HEK293 (cell line): ENCODE results near the gene MBP.
A peak's percentile ranks its signal among the peaks of the same experiment; 100 is the strongest.

ENCODE experiments used
- GLIS1 ChIP-seq: fragments of 450-650 bp; formaldehyde crosslinking; IDR thresholded peaks from 2 replicates; pipeline ENCODE4 v1.5.1; 2016; ENCODE audit warnings: missing biosample characterization, missing genetic modification characterization
- GLIS2 ChIP-seq: fragments of 450-650 bp; formaldehyde crosslinking; IDR thresholded peaks from 2 replicates; pipeline ENCODE4 v1.5.1; 2016; ENCODE audit warnings: missing biosample characterization, missing genetic modification characterization
- IKZF3 ChIP-seq: fragments of 450-650 bp; IDR thresholded peaks from 2 replicates; pipeline ENCODE4 v1.5.0; 2018; ENCODE audit warnings: missing biosample characterization, mild to moderate bottlenecking, missing genetic modification characterization, moderate library complexity
- MZF1 ChIP-seq: fragments of 450-650 bp; formaldehyde crosslinking; IDR thresholded peaks from 2 replicates; pipeline ENCODE4 v1.5.1; 2017; ENCODE audit warnings: missing biosample characterization, missing genetic modification characterization, borderline replicate concordance
- RBAK ChIP-seq: fragments of 450-650 bp; formaldehyde crosslinking; IDR thresholded peaks from 2 replicates; pipeline ENCODE4 v1.5.1; 2016; ENCODE audit warnings: missing biosample characterization, missing genetic modification characterization
- ZEB2 ChIP-seq: fragments of 450-650 bp; formaldehyde crosslinking; IDR thresholded peaks from 2 replicates; pipeline ENCODE4 v1.5.1; 2016; ENCODE audit warnings: missing biosample characterization, missing genetic modification characterization
- ZFP3 ChIP-seq: fragments of 450-650 bp; formaldehyde crosslinking; IDR thresholded peaks from 2 replicates; pipeline ENCODE4 v1.5.1; 2016; ENCODE audit warnings: low read depth, missing biosample characterization, missing genetic modification characterization
- ZIC2 ChIP-seq: fragments of 450-650 bp; formaldehyde crosslinking; IDR thresholded peaks from 2 replicates; pipeline ENCODE4 v1.5.1; 2016; ENCODE audit warnings: missing biosample characterization, missing genetic modification characterization
- ZNF10 ChIP-seq: fragments of 450-650 bp; formaldehyde crosslinking; IDR thresholded peaks from 2 replicates; pipeline ENCODE4 v1.5.1; 2017; ENCODE audit warnings: missing biosample characterization, missing genetic modification characterization
- ZNF133 ChIP-seq: fragments of 450-650 bp; formaldehyde crosslinking; IDR thresholded peaks from 2 replicates; pipeline ENCODE4 v1.5.1; 2016; ENCODE audit warnings: missing biosample characterization, missing genetic modification characterization
- ZNF138 ChIP-seq: fragments of 450-650 bp; formaldehyde crosslinking; IDR thresholded peaks from 2 replicates; pipeline ENCODE4 v1.5.1; 2016; ENCODE audit warnings: missing biosample characterization, missing genetic modification characterization, borderline replicate concordance
- ZNF155 ChIP-seq: fragments of 450-650 bp; formaldehyde crosslinking; IDR thresholded peaks from 2 replicates; pipeline ENCODE4 v1.5.1; 2016; ENCODE audit warnings: missing biosample characterization, missing genetic modification characterization
- ZNF169 ChIP-seq: fragments of 450-650 bp; formaldehyde crosslinking; IDR thresholded peaks from 2 replicates; pipeline ENCODE4 v1.5.1; 2016; ENCODE audit warnings: missing biosample characterization, missing genetic modification characterization
- ZNF23 ChIP-seq: fragments of 450-650 bp; formaldehyde crosslinking; IDR thresholded peaks from 2 replicates; pipeline ENCODE4 v1.5.1; 2016; ENCODE audit warnings: missing biosample characterization, missing genetic modification characterization, borderline replicate concordance
- ZNF37A ChIP-seq: fragments of 450-650 bp; IDR thresholded peaks from 2 replicates; pipeline ENCODE4 v1.5.1; 2018; ENCODE audit warnings: missing biosample characterization, missing genetic modification characterization
- ZNF518A ChIP-seq: fragments of 450-650 bp; formaldehyde crosslinking; conservative IDR thresholded peaks from 2 replicates; pipeline ENCODE4 v1.5.1; 2016; ENCODE audit warnings: low read depth, missing biosample characterization, missing genetic modification characterization
- ZNF521 ChIP-seq: fragments of 450-650 bp; formaldehyde crosslinking; IDR thresholded peaks from 2 replicates; pipeline ENCODE4 v1.5.1; 2017; ENCODE audit warnings: missing biosample characterization, mild to moderate bottlenecking, missing genetic modification characterization
- ZNF548 ChIP-seq: fragments of 450-650 bp; formaldehyde crosslinking; IDR thresholded peaks from 2 replicates; pipeline ENCODE4 v1.5.1; 2016; ENCODE audit warnings: missing biosample characterization, missing genetic modification characterization
- ZNF555 ChIP-seq: fragments of 450-650 bp; formaldehyde crosslinking; conservative IDR thresholded peaks from 2 replicates; pipeline ENCODE4 v1.5.1; 2017; ENCODE audit warnings: missing biosample characterization, mild to moderate bottlenecking, missing genetic modification characterization, inconsistent platforms
- ZNF639 ChIP-seq: fragments of 450-650 bp; formaldehyde crosslinking; IDR thresholded peaks from 2 replicates; pipeline ENCODE4 v1.5.1; 2016; ENCODE audit warnings: missing biosample characterization, missing genetic modification characterization
- ZNF658 ChIP-seq: fragments of 450-650 bp; formaldehyde crosslinking; IDR thresholded peaks from 2 replicates; pipeline ENCODE4; 2016; ENCODE audit warnings: missing biosample characterization, missing genetic modification characterization
- ZNF660 ChIP-seq: fragments of 450-650 bp; IDR thresholded peaks from 2 replicates; pipeline ENCODE4 v1.5.1; 2018; ENCODE audit warnings: missing biosample characterization, mild to moderate bottlenecking, missing genetic modification characterization
- ZNF791 ChIP-seq: fragments of 450-650 bp; formaldehyde crosslinking; IDR thresholded peaks from 2 replicates; pipeline ENCODE4 v1.5.1; 2016; ENCODE audit warnings: missing biosample characterization, missing genetic modification characterization
- TF ChIP-seq, protein P1 (sequence below): fragments of 450-650 bp; formaldehyde crosslinking; IDR thresholded peaks from 2 replicates; pipeline ENCODE4 v1.5.1; 2016; ENCODE audit warnings: missing biosample characterization, missing genetic modification characterization
- TF ChIP-seq, protein P2 (sequence below): fragments of 450-650 bp; formaldehyde crosslinking; IDR thresholded peaks from 2 replicates; pipeline ENCODE4 v1.5.1; 2016; ENCODE audit warnings: missing biosample characterization, missing genetic modification characterization
- TF ChIP-seq, protein P3 (sequence below): fragments of 450-650 bp; formaldehyde crosslinking; IDR thresholded peaks from 2 replicates; pipeline ENCODE4 v1.5.1; 2016; ENCODE audit warnings: missing biosample characterization, missing genetic modification characterization
- TF ChIP-seq, protein P4 (sequence below): fragments of 450-650 bp; formaldehyde crosslinking; IDR thresholded peaks from 2 replicates; pipeline ENCODE4 v1.5.0; 2017; ENCODE audit warnings: missing biosample characterization, missing genetic modification characterization, borderline replicate concordance

Gene MBP

GRCh38 chr18:76982841-76983583 is 149.6 kb downstream of the MBP start (continued):
- peak; percentile 64 for TF ChIP-seq ZIC2 (tag by site-specific recombination)
- TF ChIP-seq ZNF169 = no peak
- TF ChIP-seq ZEB2 = 0 out of 2 replicates have a peak, but pooled peaks have one; percentile 57
- TF ChIP-seq ZNF555 (tag by site-specific recombination) = no peak
- TF ChIP-seq, protein P1, sequence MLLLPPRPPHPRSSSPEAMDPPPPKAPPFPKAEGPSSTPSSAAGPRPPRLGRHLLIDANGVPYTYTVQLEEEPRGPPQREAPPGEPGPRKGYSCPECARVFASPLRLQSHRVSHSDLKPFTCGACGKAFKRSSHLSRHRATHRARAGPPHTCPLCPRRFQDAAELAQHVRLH = no peak
- no peak for TF ChIP-seq ZNF639 (tag by site-specific recombination)
- TF ChIP-seq ZFP3 (tag by site-specific recombination) = no peak
- TF ChIP-seq, protein P2, sequence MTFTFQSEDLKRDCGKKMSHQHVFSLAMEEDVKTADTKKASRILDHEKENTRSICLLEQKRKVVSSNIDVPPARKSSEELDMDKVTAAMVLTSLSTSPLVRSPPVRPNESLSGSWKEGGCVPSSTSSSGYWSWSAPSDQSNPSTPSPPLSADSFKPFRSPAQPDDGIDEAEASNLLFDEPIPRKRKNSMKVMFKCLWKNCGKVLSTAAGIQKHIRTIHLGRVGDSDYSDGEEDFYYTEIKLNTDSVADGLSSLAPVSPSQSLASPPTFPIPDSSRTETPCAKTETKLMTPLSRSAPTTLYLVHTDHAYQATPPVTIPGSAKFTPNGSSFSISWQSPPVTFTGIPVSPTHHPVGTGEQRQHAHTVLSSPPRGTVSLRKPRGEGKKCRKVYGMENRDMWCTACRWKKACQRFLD (tag by site-specific recombination) = no peak
- no peak for TF ChIP-seq ZNF658 (tag by site-specific recombination)
- TF ChIP-seq, protein P3, sequence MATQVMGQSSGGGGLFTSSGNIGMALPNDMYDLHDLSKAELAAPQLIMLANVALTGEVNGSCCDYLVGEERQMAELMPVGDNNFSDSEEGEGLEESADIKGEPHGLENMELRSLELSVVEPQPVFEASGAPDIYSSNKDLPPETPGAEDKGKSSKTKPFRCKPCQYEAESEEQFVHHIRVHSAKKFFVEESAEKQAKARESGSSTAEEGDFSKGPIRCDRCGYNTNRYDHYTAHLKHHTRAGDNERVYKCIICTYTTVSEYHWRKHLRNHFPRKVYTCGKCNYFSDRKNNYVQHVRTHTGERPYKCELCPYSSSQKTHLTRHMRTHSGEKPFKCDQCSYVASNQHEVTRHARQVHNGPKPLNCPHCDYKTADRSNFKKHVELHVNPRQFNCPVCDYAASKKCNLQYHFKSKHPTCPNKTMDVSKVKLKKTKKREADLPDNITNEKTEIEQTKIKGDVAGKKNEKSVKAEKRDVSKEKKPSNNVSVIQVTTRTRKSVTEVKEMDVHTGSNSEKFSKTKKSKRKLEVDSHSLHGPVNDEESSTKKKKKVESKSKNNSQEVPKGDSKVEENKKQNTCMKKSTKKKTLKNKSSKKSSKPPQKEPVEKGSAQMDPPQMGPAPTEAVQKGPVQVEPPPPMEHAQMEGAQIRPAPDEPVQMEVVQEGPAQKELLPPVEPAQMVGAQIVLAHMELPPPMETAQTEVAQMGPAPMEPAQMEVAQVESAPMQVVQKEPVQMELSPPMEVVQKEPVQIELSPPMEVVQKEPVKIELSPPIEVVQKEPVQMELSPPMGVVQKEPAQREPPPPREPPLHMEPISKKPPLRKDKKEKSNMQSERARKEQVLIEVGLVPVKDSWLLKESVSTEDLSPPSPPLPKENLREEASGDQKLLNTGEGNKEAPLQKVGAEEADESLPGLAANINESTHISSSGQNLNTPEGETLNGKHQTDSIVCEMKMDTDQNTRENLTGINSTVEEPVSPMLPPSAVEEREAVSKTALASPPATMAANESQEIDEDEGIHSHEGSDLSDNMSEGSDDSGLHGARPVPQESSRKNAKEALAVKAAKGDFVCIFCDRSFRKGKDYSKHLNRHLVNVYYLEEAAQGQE = no peak
- TF ChIP-seq ZNF133 (tag by site-specific recombination) = no peak
- TF ChIP-seq ZNF548 (tag by site-specific recombination) = no peak
- peak; percentile 53; the same call in 1 of the 2 replicates for TF ChIP-seq IKZF3
- no peak for TF ChIP-seq ZNF518A (tag by site-specific recombination)
- no peak for TF ChIP-seq ZNF155 (tag by site-specific recombination)
- TF ChIP-seq ZNF521 = no peak
- no peak for TF ChIP-seq RBAK (tag by site-specific recombination)
- TF ChIP-seq ZNF37A (tag by site-specific recombination) = no peak
- TF ChIP-seq ZNF10 (tag by site-specific recombination) = no peak
- TF ChIP-seq GLIS1 (tag by site-specific recombination) = peak; percentile 45
- no peak for TF ChIP-seq ZNF138 (tag by site-specific recombination)
- peak; percentile 86 for TF ChIP-seq GLIS2 (tag by site-specific recombination)
- no peak for TF ChIP-seq ZNF23 (tag by site-specific recombination)
- TF ChIP-seq ZNF660 = no peak; the same call in 1 of the 2 replicates
- TF ChIP-seq, protein P4, sequence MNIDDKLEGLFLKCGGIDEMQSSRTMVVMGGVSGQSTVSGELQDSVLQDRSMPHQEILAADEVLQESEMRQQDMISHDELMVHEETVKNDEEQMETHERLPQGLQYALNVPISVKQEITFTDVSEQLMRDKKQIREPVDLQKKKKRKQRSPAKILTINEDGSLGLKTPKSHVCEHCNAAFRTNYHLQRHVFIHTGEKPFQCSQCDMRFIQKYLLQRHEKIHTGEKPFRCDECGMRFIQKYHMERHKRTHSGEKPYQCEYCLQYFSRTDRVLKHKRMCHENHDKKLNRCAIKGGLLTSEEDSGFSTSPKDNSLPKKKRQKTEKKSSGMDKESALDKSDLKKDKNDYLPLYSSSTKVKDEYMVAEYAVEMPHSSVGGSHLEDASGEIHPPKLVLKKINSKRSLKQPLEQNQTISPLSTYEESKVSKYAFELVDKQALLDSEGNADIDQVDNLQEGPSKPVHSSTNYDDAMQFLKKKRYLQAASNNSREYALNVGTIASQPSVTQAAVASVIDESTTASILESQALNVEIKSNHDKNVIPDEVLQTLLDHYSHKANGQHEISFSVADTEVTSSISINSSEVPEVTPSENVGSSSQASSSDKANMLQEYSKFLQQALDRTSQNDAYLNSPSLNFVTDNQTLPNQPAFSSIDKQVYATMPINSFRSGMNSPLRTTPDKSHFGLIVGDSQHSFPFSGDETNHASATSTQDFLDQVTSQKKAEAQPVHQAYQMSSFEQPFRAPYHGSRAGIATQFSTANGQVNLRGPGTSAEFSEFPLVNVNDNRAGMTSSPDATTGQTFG = no peak
- TF ChIP-seq ZNF791 = no peak
- TF ChIP-seq MZF1 (tag by site-specific recombination) = no peak
